HepG2 (cell line): ENCODE measurements around the gene SLC19A1. TPM values are rescaled to one million over a fixed set of nuclear protein-coding genes. Genes with fewer than 3 reads are reported as not detected.

Experiments used
- BRF2 ChIP-seq: sonication (generic); formaldehyde crosslinking; IDR thresholded peaks from 2 replicates; pipeline ENCODE4 v1.8.1; 2022; ENCODE audit warnings: mild to moderate bottlenecking, missing genetic modification reagents
- MEF2D ChIP-seq: sonication (generic); formaldehyde crosslinking; IDR thresholded peaks from 2 replicates; pipeline ENCODE4 v1.5.1; 2020; ENCODE audit warnings: mild to moderate bottlenecking, missing genetic modification reagents
- RBM39 ChIP-seq: fragments of 200-400 bp; formaldehyde crosslinking; IDR thresholded peaks from one replicate; pipeline ENCODE4 v1.6.1; 2018; ENCODE audit warnings: antibody characterized with exemption, mild to moderate bottlenecking, low read depth, low read length; ENCODE audit not compliant: poor library complexity, severe bottlenecking
- SKI ChIP-seq: fragments of 450-650 bp; IDR thresholded peaks from one replicate; pipeline ENCODE4 v1.6.1; 2018; ENCODE audit warnings: mild to moderate bottlenecking; ENCODE audit not compliant: partially characterized antibody
- SUZ12 ChIP-seq: fragments of 150-350 bp; IDR thresholded peaks from 2 replicates; pipeline ENCODE4 v1.6.1; 2014; ENCODE audit warnings: low read depth, low read length
- U2AF2 ChIP-seq: fragments of 200-400 bp; formaldehyde crosslinking; IDR thresholded peaks from 2 replicates; pipeline ENCODE4 v1.6.1; 2017; ENCODE audit warnings: low read depth, mild to moderate bottlenecking, low read length
- ZBTB1 ChIP-seq: sonication (generic); formaldehyde crosslinking; IDR thresholded peaks from 2 replicates; pipeline ENCODE4 v1.4.0; 2020; ENCODE audit warnings: missing genetic modification reagents, borderline replicate concordance
- ZBTB49 ChIP-seq: sonication (generic); formaldehyde crosslinking; IDR thresholded peaks from 2 replicates; pipeline ENCODE4 v1.4.0; 2020; ENCODE audit warnings: missing genetic modification reagents, borderline replicate concordance
- ZEB1 ChIP-seq: IDR thresholded peaks from 2 replicates; pipeline ENCODE4 v1.6.1; 2012; ENCODE audit warnings: mild to moderate bottlenecking, low read depth, inconsistent platforms; ENCODE audit not compliant: insufficient replicate concordance
- ZMYM3 ChIP-seq: sonication (generic); formaldehyde crosslinking; IDR thresholded peaks from 2 replicates; pipeline ENCODE4 v1.5.1; 2020; ENCODE audit warnings: mild to moderate bottlenecking, missing genetic modification reagents
- ZNF296 ChIP-seq: sonication (generic); formaldehyde crosslinking; conservative IDR thresholded peaks from 2 replicates; pipeline ENCODE4 v1.5.0; 2020; ENCODE audit warnings: mild to moderate bottlenecking, missing genetic modification reagents
- ZNF703 ChIP-seq: sonication (generic); formaldehyde crosslinking; IDR thresholded peaks from 2 replicates; pipeline ENCODE4 v1.5.1; 2020; ENCODE audit warnings: missing genetic modification reagents, mild to moderate bottlenecking, moderate library complexity, borderline replicate concordance
- ZNF709 ChIP-seq: sonication (generic); formaldehyde crosslinking; IDR thresholded peaks from 2 replicates; pipeline ENCODE4 v1.5.0; 2020; ENCODE audit warnings: mild to moderate bottlenecking, missing genetic modification reagents
- polyA plus RNA-seq, 8 experiments: library from polyadenylated mRNA; depleted of rRNA in 3 of 8; stranded (reverse) in 7 of 8; unstranded in 1 of 8; fragments of >200 nt; fragmentation: Illumina TruSeq in 4 of 8; extraction: Trizol in 4 of 8; gene quantifications; 2 replicates each; pipeline versions ENCODE4 v1.2.1 to v1.2.3, GENCODE V29; 2011 to 2016; ENCODE audit warnings: low read depth in 4 of 8, missing spikeins in 1 of 8, mixed read lengths in 1 of 8; ENCODE audit not compliant: insufficient read depth in 1 of 8
- total RNA-seq, 5 experiments: library from RNA; depleted of rRNA; stranded (reverse); fragments of >200 nt; fragmentation: Illumina TruSeq; extraction: Trizol; gene quantifications; 2 replicates each; pipeline ENCODE4 v1.2.3, GENCODE V29; 2016; ENCODE audit warnings: low read depth in 1 of 5
- TF ChIP-seq, protein P1 (sequence below), 2 experiments: sonication (generic) in 1 of 2; formaldehyde crosslinking in 1 of 2; IDR thresholded peaks; 2 replicates each; pipeline versions ENCODE4 v1.5.1 to v1.6.1; 2011 to 2020; ENCODE audit warnings: borderline replicate concordance in 1 of 2, low read depth in 1 of 2, low read length in 1 of 2, mild to moderate bottlenecking in 1 of 2, missing genetic modification reagents in 1 of 2, moderate library complexity in 1 of 2
- TF ChIP-seq, protein P2 (sequence below): sonication (generic); formaldehyde crosslinking; IDR thresholded peaks from 2 replicates; pipeline ENCODE4 v1.8.0; 2022; ENCODE audit warnings: mild to moderate bottlenecking, missing genetic modification reagents; ENCODE audit not compliant: insufficient replicate concordance
- TF ChIP-seq, protein P3 (sequence below): sonication (generic); formaldehyde crosslinking; IDR thresholded peaks from 2 replicates; pipeline ENCODE4 v1.4.0; 2020; ENCODE audit warnings: mild to moderate bottlenecking, missing genetic modification reagents
- TF ChIP-seq, protein P4 (sequence below): sonication (generic); formaldehyde crosslinking; IDR thresholded peaks from 2 replicates; pipeline ENCODE4 v1.8.0; 2022; ENCODE audit warnings: mild to moderate bottlenecking, missing genetic modification reagents

Gene SLC19A1
- total and polyA plus RNA-seq, 2 of the 13 experiments (the other 11 are each of a cell fraction or from before 2014, with no cell fraction given): 21.8 to 23.0 TPM

- TF ChIP-seq, protein P1, sequence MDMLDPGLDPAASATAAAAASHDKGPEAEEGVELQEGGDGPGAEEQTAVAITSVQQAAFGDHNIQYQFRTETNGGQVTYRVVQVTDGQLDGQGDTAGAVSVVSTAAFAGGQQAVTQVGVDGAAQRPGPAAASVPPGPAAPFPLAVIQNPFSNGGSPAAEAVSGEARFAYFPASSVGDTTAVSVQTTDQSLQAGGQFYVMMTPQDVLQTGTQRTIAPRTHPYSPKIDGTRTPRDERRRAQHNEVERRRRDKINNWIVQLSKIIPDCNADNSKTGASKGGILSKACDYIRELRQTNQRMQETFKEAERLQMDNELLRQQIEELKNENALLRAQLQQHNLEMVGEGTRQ (IDR thresholded peaks at IDR 0.05; ENCODE audit: low read depth, low read length): no peak
- TF ChIP-seq, protein P1 (CRISPR knock-in tag; IDR thresholded peaks at IDR 0.05; ENCODE audit: borderline replicate concordance): 0 out of 2 replicates have a peak, but pooled peaks have one; percentile 19
- TF ChIP-seq U2AF2 (no peak), MEF2D (CRISPR knock-in tag) (peak; percentile 64; the same call in 1 of the 2 replicates), RBM39 (peak; percentile 90), BRF2 (CRISPR knock-in tag) (no peak), ZEB1 (no peak), SKI (peak; percentile 91), ZNF703 (CRISPR knock-in tag) (no peak), SUZ12 (no peak), ZNF709 (CRISPR knock-in tag) (no peak), ZBTB49 (CRISPR knock-in tag) (no peak), ZBTB1 (CRISPR knock-in tag) (no peak), ZNF296 (CRISPR knock-in tag) (peak; percentile 84; the same call in 1 of the 2 replicates), ZMYM3 (CRISPR knock-in tag) (peak; percentile 52; the same call in 1 of the 2 replicates)
- TF ChIP-seq, protein P2, sequence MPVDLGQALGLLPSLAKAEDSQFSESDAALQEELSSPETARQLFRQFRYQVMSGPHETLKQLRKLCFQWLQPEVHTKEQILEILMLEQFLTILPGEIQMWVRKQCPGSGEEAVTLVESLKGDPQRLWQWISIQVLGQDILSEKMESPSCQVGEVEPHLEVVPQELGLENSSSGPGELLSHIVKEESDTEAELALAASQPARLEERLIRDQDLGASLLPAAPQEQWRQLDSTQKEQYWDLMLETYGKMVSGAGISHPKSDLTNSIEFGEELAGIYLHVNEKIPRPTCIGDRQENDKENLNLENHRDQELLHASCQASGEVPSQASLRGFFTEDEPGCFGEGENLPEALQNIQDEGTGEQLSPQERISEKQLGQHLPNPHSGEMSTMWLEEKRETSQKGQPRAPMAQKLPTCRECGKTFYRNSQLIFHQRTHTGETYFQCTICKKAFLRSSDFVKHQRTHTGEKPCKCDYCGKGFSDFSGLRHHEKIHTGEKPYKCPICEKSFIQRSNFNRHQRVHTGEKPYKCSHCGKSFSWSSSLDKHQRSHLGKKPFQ (CRISPR knock-in tag): peak; percentile 75
- TF ChIP-seq, protein P3, sequence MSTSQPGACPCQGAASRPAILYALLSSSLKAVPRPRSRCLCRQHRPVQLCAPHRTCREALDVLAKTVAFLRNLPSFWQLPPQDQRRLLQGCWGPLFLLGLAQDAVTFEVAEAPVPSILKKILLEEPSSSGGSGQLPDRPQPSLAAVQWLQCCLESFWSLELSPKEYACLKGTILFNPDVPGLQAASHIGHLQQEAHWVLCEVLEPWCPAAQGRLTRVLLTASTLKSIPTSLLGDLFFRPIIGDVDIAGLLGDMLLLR: peak; percentile 48; the same call in 1 of the 2 replicates
- TF ChIP-seq, protein P4, sequence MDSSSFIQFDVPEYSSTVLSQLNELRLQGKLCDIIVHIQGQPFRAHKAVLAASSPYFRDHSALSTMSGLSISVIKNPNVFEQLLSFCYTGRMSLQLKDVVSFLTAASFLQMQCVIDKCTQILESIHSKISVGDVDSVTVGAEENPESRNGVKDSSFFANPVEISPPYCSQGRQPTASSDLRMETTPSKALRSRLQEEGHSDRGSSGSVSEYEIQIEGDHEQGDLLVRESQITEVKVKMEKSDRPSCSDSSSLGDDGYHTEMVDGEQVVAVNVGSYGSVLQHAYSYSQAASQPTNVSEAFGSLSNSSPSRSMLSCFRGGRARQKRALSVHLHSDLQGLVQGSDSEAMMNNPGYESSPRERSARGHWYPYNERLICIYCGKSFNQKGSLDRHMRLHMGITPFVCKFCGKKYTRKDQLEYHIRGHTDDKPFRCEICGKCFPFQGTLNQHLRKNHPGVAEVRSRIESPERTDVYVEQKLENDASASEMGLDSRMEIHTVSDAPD: peak; percentile 75
These were observed 93.2 kb downstream of the SLC19A1 start (continued) for GRCh38 chr21:45448810-45449657.
